Neural cell (in vitro differentiated cells): ENCODE measurements around the gene RAD51B. TPM values are rescaled to one million over a fixed set of nuclear protein-coding genes. Genes with fewer than 3 reads are reported as not detected.

Experiments
- H2AFZ ChIP-seq: fragments of 200-600, 300-800 bp; sonication (generic), shearing (Covaris generic); 2 replicates; pipeline ENCODE4 v1.6.0; 2014; ENCODE audit warnings: low read depth, mild to moderate bottlenecking, antibody characterized with exemption, low read length, moderate library complexity
- H3F3A ChIP-seq: fragments of 200-600 bp; shearing (Covaris generic); 2 replicates; pipeline ENCODE4 v1.6.1; 2016; ENCODE audit warnings: mild to moderate bottlenecking, moderate library complexity, mixed read lengths, antibody characterized with exemption, low read length; ENCODE audit not compliant: insufficient read depth, poor library complexity, severe bottlenecking
- H3K27ac ChIP-seq: fragments of 200-600, 300-800 bp; sonication (generic), shearing (Covaris generic); 2 replicates; pipeline ENCODE4 v1.5.1; 2014; ENCODE audit warnings: mild to moderate bottlenecking, low read length, moderate library complexity
- H3K27me3 ChIP-seq: fragments of 300-800, 200-600 bp; sonication (generic), shearing (Covaris generic); 2 replicates; pipeline ENCODE4 v1.6.0; 2014; ENCODE audit warnings: mild to moderate bottlenecking, low read depth, low read length, moderate library complexity; ENCODE audit not compliant: insufficient read depth
- H3K36me3 ChIP-seq: fragments of 300-800, 200-600 bp; sonication (generic), shearing (Covaris generic); 2 replicates; pipeline ENCODE4 v1.5.1; 2014; ENCODE audit warnings: mild to moderate bottlenecking, antibody characterized with exemption, low read length, moderate library complexity; ENCODE audit not compliant: insufficient read depth
- H3K4me2 ChIP-seq: fragments of 300-800, 200-600 bp; sonication (generic), shearing (Covaris generic); 2 replicates; pipeline ENCODE4 v1.6.0; 2014; ENCODE audit warnings: mild to moderate bottlenecking, low read length
- H3K4me3 ChIP-seq: fragments of 300-800, 200-600 bp; sonication (generic), shearing (Covaris generic); 2 replicates; pipeline ENCODE4 v1.5.1; 2014; ENCODE audit warnings: mild to moderate bottlenecking, low read length, moderate library complexity
- H3K79me2 ChIP-seq: fragments of 200-600 bp; shearing (Covaris generic); replicated peaks from 2 replicates; pipeline ENCODE4 v1.6.0; 2014; ENCODE audit warnings: mild to moderate bottlenecking, low read length, moderate library complexity; ENCODE audit not compliant: insufficient read depth
- H3K9ac ChIP-seq: fragments of 300-800, 200-600 bp; sonication (generic), shearing (Covaris generic); 2 replicates; pipeline ENCODE4 v1.6.1; 2016; ENCODE audit warnings: mild to moderate bottlenecking, low read length, mixed read lengths
- H3K9me2 ChIP-seq: fragments of 200-600 bp; shearing (Covaris generic); 2 replicates; pipeline ENCODE4 v1.6.1; 2016; ENCODE audit warnings: mild to moderate bottlenecking, low read length, mixed read lengths; ENCODE audit not compliant: insufficient read depth
- H3K9me3 ChIP-seq: fragments of 200-600, 300-800 bp; sonication (generic), shearing (Covaris generic); 2 replicates; pipeline ENCODE4 v1.6.1; 2016; ENCODE audit warnings: mild to moderate bottlenecking, mixed run types, low read length, moderate library complexity, mixed read lengths
- H4K20me1 ChIP-seq: fragments of 200-600 bp; shearing (Covaris generic); 2 replicates; pipeline ENCODE4 v1.6.1; 2016; ENCODE audit warnings: mild to moderate bottlenecking, mixed run types; ENCODE audit not compliant: insufficient read depth
- EP300 ChIP-seq: fragments of 450-650 bp; conservative IDR thresholded peaks from 2 replicates; pipeline ENCODE4 v1.6.1; 2014; ENCODE audit warnings: antibody characterized with exemption, mild to moderate bottlenecking, moderate library complexity; ENCODE audit not compliant: poor library complexity, severe bottlenecking
- EZH2 ChIP-seq: fragments of 200-600, 300-800 bp; shearing (Covaris generic), sonication (generic); IDR thresholded peaks from 2 replicates; pipeline ENCODE4 v1.6.1; 2014; ENCODE audit warnings: antibody characterized with exemption, low read length, borderline replicate concordance, mild to moderate bottlenecking; ENCODE audit not compliant: insufficient read depth, poor library complexity, severe bottlenecking
- MXI1 ChIP-seq: fragments of 450-650 bp; conservative IDR thresholded peaks from 2 replicates; pipeline ENCODE4 v1.6.1; 2014; ENCODE audit warnings: antibody characterized with exemption, mild to moderate bottlenecking; ENCODE audit not compliant: poor library complexity, severe bottlenecking
- POLR2AphosphoS5 ChIP-seq: IDR thresholded peaks from 2 replicates; pipeline ENCODE4 v1.6.1; 2012
- RAD21 ChIP-seq: fragments of 450-650 bp; conservative IDR thresholded peaks from 2 replicates; pipeline ENCODE4 v1.6.1; 2014; ENCODE audit warnings: antibody characterized with exemption, mild to moderate bottlenecking, moderate library complexity
- SMC3 ChIP-seq: fragments of 450-650 bp; conservative IDR thresholded peaks from 2 replicates; pipeline ENCODE4 v1.6.1; 2014; ENCODE audit warnings: antibody characterized with exemption, mild to moderate bottlenecking, moderate library complexity; ENCODE audit not compliant: poor library complexity
- TAF1 ChIP-seq: IDR thresholded peaks from 2 replicates; pipeline ENCODE4 v1.6.1; 2012; ENCODE audit warnings: low read depth
- polyA plus RNA-seq: library from polyadenylated mRNA; depleted of rRNA; stranded (reverse); fragments of >200 nt; gene quantifications from 2 replicates; pipeline ENCODE4 v1.2.3, GENCODE V29; 2014
- TF ChIP-seq, protein P1 (sequence below): IDR thresholded peaks from 2 replicates; pipeline ENCODE4 v1.6.1; 2012; ENCODE audit warnings: borderline replicate concordance
- TF ChIP-seq, protein P2 (sequence below): fragments of 450-650 bp; IDR thresholded peaks from 2 replicates; pipeline ENCODE4 v1.5.1; 2014; ENCODE audit warnings: antibody characterized with exemption, mild to moderate bottlenecking, moderate library complexity; ENCODE audit not compliant: poor library complexity, severe bottlenecking

The RAD51B gene
- polyA plus RNA-seq, 1 donor from 2014 or later: 3.1 TPM

DNA sequence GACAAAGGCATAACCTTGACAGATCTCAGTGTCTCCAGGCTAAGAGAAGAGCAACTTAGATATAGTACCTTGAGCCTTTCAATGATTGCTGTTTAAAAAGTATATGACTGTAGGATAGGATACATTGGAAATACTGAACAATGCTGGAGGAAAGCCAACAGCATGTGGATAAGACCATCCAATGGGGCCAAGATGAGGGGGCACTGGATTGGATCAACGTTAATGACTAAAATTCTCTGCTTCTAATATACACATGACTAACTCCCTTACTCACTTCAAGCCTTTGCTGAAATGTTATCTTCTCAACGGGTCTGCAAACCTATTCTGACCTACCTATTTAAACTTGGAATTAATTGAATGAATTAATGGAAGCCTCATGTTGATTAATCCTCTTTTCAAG is 354.9 kb downstream of the RAD51B start:
- Histone ChIP-seq H3K79me2 (no peaks in the 10 kb centered on the region), H3K9me3 (no peaks in the 10 kb centered on the region), H3K9me2 (no peaks in the 10 kb centered on the region), H3K9ac (no peak overlapping the region), H3K27me3 (no peaks in the 10 kb centered on the region), H3F3A (no peaks in the 10 kb centered on the region), H3K4me3 (no peak overlapping the region), H3K4me2 (no peak overlapping the region), H3K36me3 (no peaks in the 10 kb centered on the region), H3K27ac (no peak overlapping the region), H2AFZ (no peak overlapping the region), H4K20me1 (no peaks in the 10 kb centered on the region)
- no peak for TF ChIP-seq POLR2AphosphoS5

DNA sequence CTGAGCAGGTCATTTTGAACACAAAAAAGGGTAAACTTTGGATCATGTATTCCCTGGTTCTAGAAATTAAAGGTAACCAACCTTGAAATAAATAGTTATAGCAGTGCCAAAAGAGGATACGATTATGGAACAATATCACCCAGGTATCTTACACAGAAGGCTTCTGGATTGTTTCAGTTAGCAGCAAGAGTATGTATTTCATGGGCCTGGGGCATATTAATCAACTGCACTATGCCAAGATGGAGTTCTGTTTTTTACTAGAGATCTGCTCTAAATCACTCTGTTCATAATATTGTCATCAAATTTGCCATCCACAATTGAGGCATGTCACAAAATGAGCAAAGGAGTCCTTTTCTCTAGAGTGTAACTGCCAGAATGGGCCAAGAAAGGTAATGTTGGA is 357.1 kb downstream of the RAD51B start:
- no peaks in the 10 kb centered on the region for H4K20me1 ChIP-seq
- TF ChIP-seq, protein P1, sequence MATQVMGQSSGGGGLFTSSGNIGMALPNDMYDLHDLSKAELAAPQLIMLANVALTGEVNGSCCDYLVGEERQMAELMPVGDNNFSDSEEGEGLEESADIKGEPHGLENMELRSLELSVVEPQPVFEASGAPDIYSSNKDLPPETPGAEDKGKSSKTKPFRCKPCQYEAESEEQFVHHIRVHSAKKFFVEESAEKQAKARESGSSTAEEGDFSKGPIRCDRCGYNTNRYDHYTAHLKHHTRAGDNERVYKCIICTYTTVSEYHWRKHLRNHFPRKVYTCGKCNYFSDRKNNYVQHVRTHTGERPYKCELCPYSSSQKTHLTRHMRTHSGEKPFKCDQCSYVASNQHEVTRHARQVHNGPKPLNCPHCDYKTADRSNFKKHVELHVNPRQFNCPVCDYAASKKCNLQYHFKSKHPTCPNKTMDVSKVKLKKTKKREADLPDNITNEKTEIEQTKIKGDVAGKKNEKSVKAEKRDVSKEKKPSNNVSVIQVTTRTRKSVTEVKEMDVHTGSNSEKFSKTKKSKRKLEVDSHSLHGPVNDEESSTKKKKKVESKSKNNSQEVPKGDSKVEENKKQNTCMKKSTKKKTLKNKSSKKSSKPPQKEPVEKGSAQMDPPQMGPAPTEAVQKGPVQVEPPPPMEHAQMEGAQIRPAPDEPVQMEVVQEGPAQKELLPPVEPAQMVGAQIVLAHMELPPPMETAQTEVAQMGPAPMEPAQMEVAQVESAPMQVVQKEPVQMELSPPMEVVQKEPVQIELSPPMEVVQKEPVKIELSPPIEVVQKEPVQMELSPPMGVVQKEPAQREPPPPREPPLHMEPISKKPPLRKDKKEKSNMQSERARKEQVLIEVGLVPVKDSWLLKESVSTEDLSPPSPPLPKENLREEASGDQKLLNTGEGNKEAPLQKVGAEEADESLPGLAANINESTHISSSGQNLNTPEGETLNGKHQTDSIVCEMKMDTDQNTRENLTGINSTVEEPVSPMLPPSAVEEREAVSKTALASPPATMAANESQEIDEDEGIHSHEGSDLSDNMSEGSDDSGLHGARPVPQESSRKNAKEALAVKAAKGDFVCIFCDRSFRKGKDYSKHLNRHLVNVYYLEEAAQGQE: no peak
- TF ChIP-seq, protein P2, sequence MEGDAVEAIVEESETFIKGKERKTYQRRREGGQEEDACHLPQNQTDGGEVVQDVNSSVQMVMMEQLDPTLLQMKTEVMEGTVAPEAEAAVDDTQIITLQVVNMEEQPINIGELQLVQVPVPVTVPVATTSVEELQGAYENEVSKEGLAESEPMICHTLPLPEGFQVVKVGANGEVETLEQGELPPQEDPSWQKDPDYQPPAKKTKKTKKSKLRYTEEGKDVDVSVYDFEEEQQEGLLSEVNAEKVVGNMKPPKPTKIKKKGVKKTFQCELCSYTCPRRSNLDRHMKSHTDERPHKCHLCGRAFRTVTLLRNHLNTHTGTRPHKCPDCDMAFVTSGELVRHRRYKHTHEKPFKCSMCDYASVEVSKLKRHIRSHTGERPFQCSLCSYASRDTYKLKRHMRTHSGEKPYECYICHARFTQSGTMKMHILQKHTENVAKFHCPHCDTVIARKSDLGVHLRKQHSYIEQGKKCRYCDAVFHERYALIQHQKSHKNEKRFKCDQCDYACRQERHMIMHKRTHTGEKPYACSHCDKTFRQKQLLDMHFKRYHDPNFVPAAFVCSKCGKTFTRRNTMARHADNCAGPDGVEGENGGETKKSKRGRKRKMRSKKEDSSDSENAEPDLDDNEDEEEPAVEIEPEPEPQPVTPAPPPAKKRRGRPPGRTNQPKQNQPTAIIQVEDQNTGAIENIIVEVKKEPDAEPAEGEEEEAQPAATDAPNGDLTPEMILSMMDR: no peak
- TF ChIP-seq POLR2AphosphoS5: no peak
- TF ChIP-seq EZH2: no peak
- no peak for TF ChIP-seq EP300
- TF ChIP-seq TAF1: no peak
- no peak for TF ChIP-seq RAD21

DNA sequence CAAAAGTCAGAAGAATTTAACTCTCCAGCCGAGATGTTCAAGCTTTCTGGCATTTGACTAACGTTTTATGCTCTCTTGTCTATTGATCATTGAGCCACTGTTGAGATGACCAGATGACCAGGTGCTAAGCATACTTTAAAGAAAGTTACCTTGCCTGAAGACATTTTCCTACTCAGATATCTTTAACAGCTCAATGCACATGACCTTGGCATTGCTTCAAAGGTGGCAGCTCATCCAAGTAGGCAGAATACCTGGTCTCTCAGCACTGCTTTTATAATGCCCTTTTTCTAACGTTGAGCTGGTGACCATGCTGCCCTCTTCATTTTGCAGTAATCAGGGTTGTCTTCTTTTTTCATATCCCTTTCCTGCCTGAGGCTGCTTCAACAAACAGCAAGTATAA is 358.1 kb downstream of the RAD51B start:
- Histone ChIP-seq H3K9ac (no peak overlapping the region), H3K27me3 (no peaks in the 10 kb centered on the region), H3K4me2 (no peak overlapping the region), H3K9me2 (no peaks in the 10 kb centered on the region), H2AFZ (no peak overlapping the region), H3K4me3 (no peak overlapping the region), H3K79me2 (no peaks in the 10 kb centered on the region), H3K27ac (no peak overlapping the region), H3F3A (no peaks in the 10 kb centered on the region), H3K36me3 (no peaks in the 10 kb centered on the region), H4K20me1 (no peaks in the 10 kb centered on the region), H3K9me3 (no peaks in the 10 kb centered on the region)
- TF ChIP-seq SMC3 (no peak), RAD21 (no peak), POLR2AphosphoS5 (no peak), MXI1 (no peak), EZH2 (no peak), EP300 (no peak), TAF1 (no peak)
- TF ChIP-seq, protein P1: no peak
- TF ChIP-seq, protein P2: no peak

More for the DNA sequence above, 357.1 kb downstream of the RAD51B start:
- Histone ChIP-seq H3K9me3 (no peaks in the 10 kb centered on the region), H3K9ac (no peak overlapping the region), H3K4me2 (no peak overlapping the region), H3K27ac (no peak overlapping the region), H3K4me3 (no peak overlapping the region), H3K9me2 (no peaks in the 10 kb centered on the region), H3K79me2 (no peaks in the 10 kb centered on the region), H2AFZ (no peak overlapping the region), H3K27me3 (no peaks in the 10 kb centered on the region), H3K36me3 (no peaks in the 10 kb centered on the region), H3F3A (no peaks in the 10 kb centered on the region)
